ENCODE results near the gene STON2. TPM values are rescaled to one million over a fixed set of nuclear protein-coding genes. Genes with fewer than 3 reads are reported as not detected.

Gene STON2
- polyA plus RNA-seq, 6 donors from 2014 or later = 0.21 to 0.84 (median 0.29) TPM; not detected in 2

DNA sequence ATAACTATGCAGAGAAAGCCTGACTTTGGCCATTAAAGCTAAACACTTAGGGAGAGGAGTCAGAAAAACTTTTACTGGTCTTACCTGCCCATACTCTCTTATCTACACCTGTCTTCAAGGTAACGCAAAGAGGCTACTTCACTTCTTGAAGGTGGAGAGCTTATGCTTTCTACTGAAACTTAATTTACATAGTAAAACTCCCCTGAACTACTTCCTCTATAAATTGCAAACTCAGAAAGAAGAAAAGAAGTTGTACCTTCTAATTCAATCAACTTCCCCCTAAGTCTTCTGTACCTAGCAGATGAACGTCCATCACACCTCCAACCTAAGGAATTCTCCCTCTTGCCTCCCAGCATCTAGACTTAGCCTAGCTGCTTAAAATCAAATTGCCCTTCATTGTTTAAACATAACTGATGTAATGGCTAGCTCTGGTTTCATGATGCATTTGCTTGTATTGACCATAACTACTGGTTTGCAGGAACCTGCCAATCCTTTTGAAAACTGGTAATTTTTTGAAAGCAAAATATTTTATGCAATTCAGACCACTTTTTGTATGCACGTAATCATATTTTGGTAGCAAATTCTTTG, 87.7 kb downstream of the STON2 start:
- Mint-ChIP-seq H3K4me1 (peaks cover 0 to 5% (median 0%) of the 10 kb centered on the region in 3 donors), H3K4me3 (no peak overlapping the region), H3K27ac (no peak overlapping the region), H3K36me3 (no peaks in the 10 kb centered on the region), H3K9me3 (peaks cover 0 to 2% (median 0%) of the 10 kb centered on the region in 7 donors), H3K27me3 (peaks cover 0 to 28% (median 6%) of the 10 kb centered on the region in 3 donors)
- no peak for ATAC-seq (ENCODE audit: low read depth in 2 of 2)
- DNase-seq = no peak

- Mint-ChIP-seq H3K9me3 (no peaks in the 10 kb centered on the region), H3K27me3 (peaks cover 0 to 22% (median 4%) of the 10 kb centered on the region in 3 donors), H3K36me3 (no peaks in the 10 kb centered on the region), H3K4me1 (peaks cover 0 to 5% (median 0%) of the 10 kb centered on the region in 3 donors), H3K4me3 (no peak overlapping the region), H3K27ac (no peak overlapping the region)
- DNase-seq (no peak), ATAC-seq (ENCODE audit: low read depth in 2 of 2) (no peak)
Observed at GRCh38 chr14:81311778-81312177, 88.3 kb downstream of the STON2 start.

DNA sequence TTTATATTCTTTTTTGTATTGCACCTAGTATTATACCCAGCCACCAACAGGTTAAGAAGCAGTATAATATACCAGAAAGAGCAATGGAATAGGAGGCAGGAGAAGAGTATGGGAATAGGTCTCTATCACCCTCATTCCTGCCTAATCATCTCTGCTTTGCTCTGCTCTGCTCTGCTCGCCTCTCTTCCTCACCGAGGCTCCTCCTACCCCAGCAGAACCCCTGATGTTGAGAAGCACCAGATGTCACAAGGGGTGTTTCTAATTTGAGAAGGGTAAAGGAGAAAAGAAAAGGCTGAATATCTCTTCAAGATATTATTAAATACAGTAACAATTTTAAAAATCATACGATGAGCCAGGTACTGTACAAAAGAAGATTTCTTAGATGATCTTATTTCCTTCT, 89.0 kb downstream of the STON2 start:
- no peak for ATAC-seq (ENCODE audit: low read depth in 2 of 2)
- Mint-ChIP-seq H3K36me3 (no peaks in the 10 kb centered on the region), H3K27ac (no peak overlapping the region), H3K4me1 (peaks cover 0 to 5% (median 0%) of the 10 kb centered on the region in 3 donors), H3K4me3 (no peak overlapping the region), H3K9me3 (no peaks in the 10 kb centered on the region), H3K27me3 (peaks cover 0 to 17% (median 0%) of the 10 kb centered on the region in 3 donors)
- DNase-seq = no peak

DNA sequence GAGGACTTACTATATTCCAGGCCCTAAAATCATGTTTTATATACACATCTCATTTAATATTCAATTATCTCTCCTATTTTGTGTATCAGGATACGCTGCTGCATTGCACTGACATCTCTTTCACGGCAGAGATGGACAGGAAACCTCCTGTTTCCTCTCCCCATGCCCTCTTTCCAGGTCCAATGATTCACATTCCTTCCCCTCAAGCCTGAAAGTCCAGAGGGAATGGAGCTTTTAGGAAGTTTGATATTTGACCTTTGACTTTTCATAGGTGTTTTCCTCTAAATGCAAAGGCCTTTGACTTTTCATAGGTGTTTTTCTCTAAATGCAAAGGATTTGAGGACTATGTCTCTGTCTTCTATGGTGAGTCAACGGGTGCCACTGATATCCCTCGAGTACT, 89.5 kb downstream of the STON2 start:
- no peak for ATAC-seq (ENCODE audit: low read depth in 2 of 2)
- Mint-ChIP-seq H3K4me1 (peaks cover 0 to 5% (median 0%) of the 10 kb centered on the region in 3 donors), H3K27me3 (peaks cover 0 to 17% (median 0%) of the 10 kb centered on the region in 3 donors), H3K9me3 (no peaks in the 10 kb centered on the region), H3K27ac (no peak overlapping the region), H3K4me3 (no peak overlapping the region), H3K36me3 (no peaks in the 10 kb centered on the region)
- DNase-seq = no peak

GRCh38 chr14:81309511-81309910, 90.6 kb downstream of the STON2 start:
- H3K4me3 Mint-ChIP-seq = no peak overlapping the region
- peaks cover 0 to 17% (median 0%) of the 10 kb centered on the region in 3 donors for H3K27me3 Mint-ChIP-seq
- no peaks in the 10 kb centered on the region for H3K36me3 Mint-ChIP-seq
- DNase-seq (no peak), ATAC-seq (ENCODE audit: low read depth in 2 of 2) (no peak)
- no peak overlapping the region for H3K27ac Mint-ChIP-seq
- no peaks in the 10 kb centered on the region for H3K9me3 Mint-ChIP-seq
- H3K4me1 Mint-ChIP-seq = peaks cover 0 to 5% (median 0%) of the 10 kb centered on the region in 3 donors

DNA sequence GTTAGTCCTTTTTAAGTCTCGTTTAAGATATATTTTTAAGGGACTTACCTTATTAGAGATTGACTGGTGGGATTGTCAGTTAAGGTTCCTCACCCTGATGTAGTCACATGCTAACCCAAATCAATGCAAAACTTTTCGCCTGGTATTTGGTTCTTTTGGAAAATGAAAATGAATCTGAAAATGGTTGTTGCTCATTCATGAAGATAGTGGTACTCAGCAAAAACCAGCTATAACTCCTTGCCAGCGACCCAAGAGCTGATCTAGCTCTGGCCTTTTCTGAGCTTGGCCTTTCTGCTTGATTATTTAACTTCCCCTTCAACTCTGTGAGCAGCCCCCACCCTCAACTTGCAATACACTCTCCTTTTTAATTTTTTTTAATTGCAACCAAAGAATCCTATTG, 94.4 kb downstream of the STON2 start:
- Mint-ChIP-seq H3K4me3 (no peak overlapping the region), H3K27ac (no peak overlapping the region), H3K4me1 (no peaks in the 10 kb centered on the region), H3K27me3 (peaks cover 0 to 11% (median 8%) of the 10 kb centered on the region in 3 donors), H3K36me3 (no peaks in the 10 kb centered on the region), H3K9me3 (no peaks in the 10 kb centered on the region)
- no peak for ATAC-seq (ENCODE audit: low read depth in 2 of 2)
- DNase-seq = no peak

DNA sequence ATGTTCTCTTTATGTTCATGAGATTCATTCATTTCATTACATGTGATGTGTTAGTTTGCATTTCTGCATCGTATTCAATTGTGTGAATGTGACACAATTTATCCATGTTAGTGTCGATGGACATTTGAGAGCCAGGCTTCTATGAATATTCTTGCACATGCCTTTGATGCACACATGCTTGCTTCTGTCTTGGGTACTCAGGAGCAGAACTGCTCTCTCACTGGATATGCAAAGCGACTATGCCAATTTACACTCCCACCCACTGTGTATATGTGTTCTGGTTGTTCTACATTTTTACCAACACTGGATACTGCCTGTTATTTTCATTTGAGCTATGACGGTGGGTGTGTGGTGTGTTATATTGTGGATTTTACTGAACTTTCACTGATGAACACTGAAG, 95.1 kb downstream of the STON2 start:
- H3K9me3 Mint-ChIP-seq = no peaks in the 10 kb centered on the region

GRCh38 chr14:81303258-81303935, 96.7 kb downstream of the STON2 start:
- H3K9me3 Mint-ChIP-seq = no peaks in the 10 kb centered on the region

More for the DNA sequence above, 95.1 kb downstream of the STON2 start:
- H3K4me1 Mint-ChIP-seq = no peaks in the 10 kb centered on the region
- peaks cover 0 to 8% (median 8%) of the 10 kb centered on the region in 3 donors for H3K27me3 Mint-ChIP-seq
- DNase-seq = no peak
- no peak overlapping the region for H3K4me3 Mint-ChIP-seq
- H3K36me3 Mint-ChIP-seq = no peaks in the 10 kb centered on the region
- no peak overlapping the region for H3K27ac Mint-ChIP-seq
- ATAC-seq (ENCODE audit: low read depth in 2 of 2) = no peak

DNA sequence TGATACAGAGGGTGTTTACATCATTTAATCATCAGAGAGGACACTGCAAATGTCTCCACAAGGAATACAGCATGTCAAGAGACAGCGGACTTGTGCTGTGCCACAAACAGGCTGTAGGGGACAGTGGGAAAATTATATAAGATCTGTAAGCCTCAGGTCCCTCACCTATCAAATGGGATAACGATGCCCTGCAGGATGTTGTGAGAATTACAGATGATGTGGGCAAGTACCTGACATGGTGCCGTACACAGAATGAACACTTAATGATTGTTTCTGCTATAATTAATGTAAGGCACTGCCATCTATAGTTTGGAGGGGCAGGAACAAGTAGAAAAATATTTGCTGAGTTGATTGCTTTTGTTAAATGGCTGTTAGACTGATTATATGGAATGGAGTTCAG, 97.5 kb downstream of the STON2 start:
- H3K27me3 Mint-ChIP-seq = peaks cover 0 to 8% (median 3%) of the 10 kb centered on the region in 3 donors
- no peak overlapping the region for H3K27ac Mint-ChIP-seq
- no peak for DNase-seq
- ATAC-seq (ENCODE audit: low read depth in 2 of 2) = no peak
- no peaks in the 10 kb centered on the region for H3K36me3 Mint-ChIP-seq
- no peaks in the 10 kb centered on the region for H3K9me3 Mint-ChIP-seq
- no peaks in the 10 kb centered on the region for H3K4me1 Mint-ChIP-seq
- no peak overlapping the region for H3K4me3 Mint-ChIP-seq

More at GRCh38 chr14:81303258-81303935, 96.7 kb downstream of the STON2 start:
- H3K27ac Mint-ChIP-seq = no peak overlapping the region
- no peak overlapping the region for H3K4me3 Mint-ChIP-seq
- no peaks in the 10 kb centered on the region for H3K36me3 Mint-ChIP-seq
- ATAC-seq (ENCODE audit: low read depth in 2 of 2) (no peak), DNase-seq (no peak)
- peaks cover 0 to 8% (median 3%) of the 10 kb centered on the region in 3 donors for H3K27me3 Mint-ChIP-seq
- no peaks in the 10 kb centered on the region for H3K4me1 Mint-ChIP-seq

DNA sequence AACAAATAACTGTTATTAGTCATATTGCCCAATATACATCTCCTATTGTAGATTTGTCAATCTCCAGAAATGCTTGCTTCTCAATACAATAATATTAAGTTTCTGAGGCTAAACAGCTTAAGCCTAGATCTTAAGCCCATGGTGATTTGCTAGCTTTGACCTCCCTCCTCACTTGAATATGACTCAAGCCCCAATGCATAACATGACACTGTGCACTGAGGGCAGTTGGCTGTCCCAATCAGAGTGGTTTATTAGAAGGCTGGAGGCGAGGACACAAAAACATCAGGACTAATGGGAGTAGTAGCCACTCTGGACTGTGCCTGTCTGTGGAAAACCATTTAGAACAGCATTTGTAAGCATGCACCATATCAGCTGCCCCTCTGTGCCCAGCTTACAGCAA, 98.3 kb downstream of the STON2 start:
- no peaks in the 10 kb centered on the region for H3K9me3 Mint-ChIP-seq
- no peaks in the 10 kb centered on the region for H3K36me3 Mint-ChIP-seq
- H3K27me3 Mint-ChIP-seq = peaks cover 0 to 8% (median 3%) of the 10 kb centered on the region in 3 donors
- DNase-seq (no peak), ATAC-seq (ENCODE audit: low read depth in 2 of 2) (no peak)
- H3K27ac Mint-ChIP-seq = no peak overlapping the region
- H3K4me1 Mint-ChIP-seq = no peaks in the 10 kb centered on the region
- H3K4me3 Mint-ChIP-seq = no peak overlapping the region

DNA sequence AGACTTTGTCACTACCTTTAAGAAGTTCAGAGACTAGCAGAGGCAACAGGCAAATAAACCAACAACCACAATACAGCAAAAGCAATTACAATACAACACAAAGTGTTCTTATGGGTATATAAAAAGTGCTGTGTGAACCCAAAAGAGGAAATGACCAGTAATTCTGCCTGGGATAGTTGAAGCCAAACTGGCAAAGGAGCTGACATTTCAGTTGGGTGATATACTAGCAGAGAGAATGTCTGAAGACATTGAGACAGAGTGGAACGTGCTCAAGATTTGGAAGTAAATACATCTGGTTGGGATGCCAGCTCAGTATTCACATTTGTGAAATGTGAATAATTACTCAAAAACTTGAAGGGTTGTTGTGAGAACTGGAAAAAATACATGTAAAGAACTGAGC, 98.8 kb downstream of the STON2 start:
- no peaks in the 10 kb centered on the region for H3K4me1 Mint-ChIP-seq
- DNase-seq (no peak), ATAC-seq (ENCODE audit: low read depth in 2 of 2) (no peak)
- H3K27ac Mint-ChIP-seq = no peak overlapping the region
- H3K9me3 Mint-ChIP-seq = no peaks in the 10 kb centered on the region
- H3K27me3 Mint-ChIP-seq = peaks cover 0 to 8% (median 3%) of the 10 kb centered on the region in 3 donors
- H3K36me3 Mint-ChIP-seq = no peaks in the 10 kb centered on the region
- no peak overlapping the region for H3K4me3 Mint-ChIP-seq

- Mint-ChIP-seq H3K27ac (no peak overlapping the region), H3K4me1 (no peaks in the 10 kb centered on the region), H3K27me3 (peaks cover 0 to 5% (median 3%) of the 10 kb centered on the region in 3 donors), H3K4me3 (no peak overlapping the region), H3K36me3 (no peaks in the 10 kb centered on the region), H3K9me3 (no peaks in the 10 kb centered on the region)
- ATAC-seq (ENCODE audit: low read depth in 2 of 2) = no peak
- no peak for DNase-seq
Observed at GRCh38 chr14:81298911-81299310, 101.2 kb downstream of the STON2 start.

DNA sequence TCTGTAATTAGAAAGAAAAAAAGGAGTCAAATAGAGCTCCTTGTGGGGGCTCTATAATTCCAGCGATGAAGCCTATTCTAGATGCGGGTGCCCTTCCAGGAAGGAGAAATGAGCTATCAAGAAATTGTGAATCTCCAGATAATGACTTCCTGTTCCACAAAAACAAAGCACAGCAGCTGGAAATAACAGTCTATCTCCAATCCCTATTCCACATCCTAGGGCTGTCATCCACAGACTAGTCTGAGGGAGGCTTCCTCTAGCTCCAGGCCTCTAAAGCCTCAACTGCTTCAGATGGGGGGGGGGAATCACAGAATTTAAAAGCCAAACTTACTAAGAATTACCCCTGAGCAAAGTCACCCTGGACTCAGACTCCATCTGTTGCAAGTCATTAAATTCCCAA, 102.0 kb downstream of the STON2 start:
- H3K36me3 Mint-ChIP-seq = no peaks in the 10 kb centered on the region
- no peaks in the 10 kb centered on the region for H3K9me3 Mint-ChIP-seq
- H3K27me3 Mint-ChIP-seq = peaks cover 0 to 5% (median 3%) of the 10 kb centered on the region in 3 donors
- no peaks in the 10 kb centered on the region for H3K4me1 Mint-ChIP-seq
- H3K27ac Mint-ChIP-seq = no peak overlapping the region
- H3K4me3 Mint-ChIP-seq = no peak overlapping the region
- ATAC-seq (ENCODE audit: low read depth in 2 of 2) (no peak), DNase-seq (no peak)
